ENCODE measurements around the gene CFAP206.
A peak's percentile ranks its signal among the peaks of the same experiment; 100 is the strongest.

DNA sequence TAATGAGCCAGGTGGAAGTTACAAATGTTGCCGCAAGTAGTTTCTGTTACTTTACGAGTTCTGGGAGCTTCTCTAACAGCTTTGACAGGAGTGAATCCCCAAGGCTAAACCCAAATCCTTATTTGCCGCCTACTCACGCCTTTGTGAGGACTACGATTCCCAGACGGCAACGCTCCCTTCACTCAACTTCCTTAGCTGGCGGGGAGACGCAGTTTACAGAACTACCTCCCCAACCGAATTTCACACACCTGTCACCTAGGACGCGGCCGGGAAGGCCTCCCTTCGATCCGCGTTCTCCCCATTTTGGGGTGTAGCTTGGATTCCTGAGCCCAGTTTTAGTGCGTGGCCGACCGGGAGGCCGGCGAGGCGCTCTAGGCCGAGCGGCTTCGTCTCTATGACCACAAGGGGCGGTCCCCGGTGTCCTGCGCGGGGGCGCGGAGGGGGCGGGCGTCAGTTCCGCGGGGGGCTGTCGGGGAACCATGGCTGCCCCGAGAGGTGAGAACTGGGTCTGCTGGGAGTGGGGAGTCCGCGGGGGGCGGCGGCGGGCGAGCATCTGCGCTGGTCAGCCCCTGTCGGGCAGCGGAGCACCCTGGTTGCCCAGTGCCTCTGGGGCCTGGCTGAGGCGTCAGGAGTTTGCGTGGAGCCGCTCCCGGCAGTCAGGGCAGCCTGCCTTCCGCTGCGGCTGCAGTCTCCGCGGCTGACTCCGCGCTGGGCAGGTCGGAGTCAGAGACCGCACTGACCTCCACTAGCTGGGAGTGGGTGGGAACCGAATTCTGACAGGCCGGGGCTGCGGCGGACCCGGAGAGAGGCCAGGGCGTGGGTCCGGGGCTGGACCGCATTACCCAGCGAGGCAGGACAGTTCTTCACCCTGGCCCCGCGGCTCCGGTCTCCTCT, 65.0 kb downstream of the CFAP206 start, which contains the start of gene SLC35A1:
- TF ChIP-seq POLR2A (IDR thresholded peaks at IDR 0.05) (peak; percentile 78), CTCF (IDR thresholded peaks at IDR 0.05) (peak; percentile 10 to 55 (median 32))
